Skeletal muscle tissue (tissue), 4 donors: Measurements from ENCODE around the gene BCL11B. TPM values are rescaled to one million over a fixed set of nuclear protein-coding genes. Genes with fewer than 3 reads are reported as not detected.

Experiments used
- H3K27ac ChIP-seq: one replicate; pipeline ENCODE4 v1.7.0; 2013; ENCODE audit warnings: mild to moderate bottlenecking, low read depth, low read length, inconsistent platforms
- H3K27me3 ChIP-seq, 3 donors: one replicate each; pipeline ENCODE4 v1.7.0; 2013; ENCODE audit warnings: low read length in 3 of 3; ENCODE audit not compliant: control insufficient read depth in 3 of 3, insufficient read depth in 3 of 3
- H3K36me3 ChIP-seq, 3 donors: one replicate each; pipeline ENCODE4 v1.7.0; 2013; ENCODE audit warnings: low read length in 3 of 3; ENCODE audit not compliant: control insufficient read depth in 3 of 3, insufficient read depth in 3 of 3
- H3K4me1 ChIP-seq, 3 donors: one replicate each; pipeline ENCODE4 v1.7.0; 2013; ENCODE audit warnings: low read length in 3 of 3, mild to moderate bottlenecking in 3 of 3; ENCODE audit not compliant: control insufficient read depth in 3 of 3, insufficient read depth in 3 of 3
- H3K4me3 ChIP-seq, 3 donors: one replicate each; pipeline ENCODE4 v1.7.0; 2013; ENCODE audit warnings: low read length in 3 of 3
- H3K9ac ChIP-seq, 3 donors: one replicate each; pipeline ENCODE4 v1.7.0; 2013; ENCODE audit warnings: low read length in 3 of 3, mild to moderate bottlenecking in 3 of 3, moderate library complexity in 2 of 3, low read depth in 1 of 3
- H3K9me3 ChIP-seq, 3 donors: one replicate each; pipeline ENCODE4 v1.7.0; 2013; ENCODE audit warnings: low read length in 3 of 3; ENCODE audit not compliant: control insufficient read depth in 3 of 3
- total RNA-seq: library from RNA; depleted of rRNA; stranded (reverse); fragments of >200 nt; gene quantifications from one replicate; pipeline ENCODE4 v1.2.3, GENCODE V29; 2014
- donor health status: Osteomylitis.

The BCL11B gene
- total RNA-seq, 1 donor from 2014 or later = 1.0 TPM

DNA sequence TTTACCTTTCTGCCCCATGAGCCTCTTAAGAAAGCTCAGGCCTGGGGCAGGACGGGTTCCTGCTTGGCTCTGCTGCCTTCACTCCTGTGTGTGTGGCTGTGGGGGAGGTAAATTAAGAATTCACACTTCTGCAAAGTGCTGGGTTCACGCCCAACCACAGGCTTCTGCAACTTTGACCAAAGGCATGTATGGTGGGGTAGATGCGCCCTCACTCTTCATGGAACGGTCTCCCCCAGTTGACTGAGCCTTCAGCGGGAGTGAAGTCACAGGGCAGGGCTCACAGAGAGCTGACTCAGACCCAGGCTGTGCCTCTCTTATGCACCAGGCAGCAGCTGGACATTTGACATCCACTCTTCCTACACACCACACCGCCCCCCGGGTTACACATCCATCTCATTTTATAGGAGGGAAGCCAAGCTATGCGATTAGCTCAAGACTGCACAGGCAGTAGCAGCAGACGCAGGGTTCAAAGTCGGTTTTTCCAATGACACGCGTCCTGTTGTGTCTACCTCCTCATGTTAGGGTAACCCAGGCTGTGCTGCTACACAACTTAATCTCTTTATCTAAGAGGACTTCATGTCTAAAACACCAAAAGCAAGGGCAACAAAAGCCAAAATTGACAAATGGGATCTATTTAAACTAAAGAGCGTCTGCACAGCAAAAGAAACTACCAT lies 15.4 kb upstream of the BCL11B start:
- H3K27ac ChIP-seq = no peak overlapping the region

DNA sequence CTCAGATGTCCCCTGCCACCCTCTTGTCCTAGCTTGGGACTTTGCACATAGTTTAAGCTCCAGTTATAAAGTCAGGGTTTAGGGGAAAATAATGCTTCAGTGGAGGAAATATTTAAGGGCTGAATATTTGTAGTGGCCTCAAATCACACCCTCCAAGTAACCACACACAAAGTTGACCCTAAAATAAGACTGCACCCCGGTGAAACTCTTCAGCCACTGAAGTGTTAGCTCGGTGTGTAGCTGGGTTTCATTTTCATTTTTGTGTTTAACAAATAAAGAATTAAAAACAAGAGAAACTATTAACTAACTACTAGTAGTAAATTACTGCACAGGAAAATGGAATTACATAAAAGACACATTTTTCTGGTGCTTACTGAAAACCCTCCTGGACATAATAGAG lies 14.8 kb upstream of the BCL11B start:
- Histone ChIP-seq H3K4me1 (no peaks in the 10 kb centered on the region), H3K27ac (no peak overlapping the region), H3K4me3 (no peak overlapping the region), H3K27me3 (peaks cover 10 to 23% (median 19%) of the 10 kb centered on the region in 3 donors), H3K9me3 (no peaks in the 10 kb centered on the region), H3K9ac (no peak overlapping the region), H3K36me3 (no peaks in the 10 kb centered on the region)

More for the DNA sequence above, 15.4 kb upstream of the BCL11B start:
- no peak overlapping the region for H3K9ac ChIP-seq
- no peaks in the 10 kb centered on the region for H3K4me1 ChIP-seq
- H3K9me3 ChIP-seq = no peaks in the 10 kb centered on the region
- no peaks in the 10 kb centered on the region for H3K36me3 ChIP-seq
- H3K27me3 ChIP-seq = peaks cover 10 to 20% (median 19%) of the 10 kb centered on the region in 3 donors
- no peak overlapping the region for H3K4me3 ChIP-seq

DNA sequence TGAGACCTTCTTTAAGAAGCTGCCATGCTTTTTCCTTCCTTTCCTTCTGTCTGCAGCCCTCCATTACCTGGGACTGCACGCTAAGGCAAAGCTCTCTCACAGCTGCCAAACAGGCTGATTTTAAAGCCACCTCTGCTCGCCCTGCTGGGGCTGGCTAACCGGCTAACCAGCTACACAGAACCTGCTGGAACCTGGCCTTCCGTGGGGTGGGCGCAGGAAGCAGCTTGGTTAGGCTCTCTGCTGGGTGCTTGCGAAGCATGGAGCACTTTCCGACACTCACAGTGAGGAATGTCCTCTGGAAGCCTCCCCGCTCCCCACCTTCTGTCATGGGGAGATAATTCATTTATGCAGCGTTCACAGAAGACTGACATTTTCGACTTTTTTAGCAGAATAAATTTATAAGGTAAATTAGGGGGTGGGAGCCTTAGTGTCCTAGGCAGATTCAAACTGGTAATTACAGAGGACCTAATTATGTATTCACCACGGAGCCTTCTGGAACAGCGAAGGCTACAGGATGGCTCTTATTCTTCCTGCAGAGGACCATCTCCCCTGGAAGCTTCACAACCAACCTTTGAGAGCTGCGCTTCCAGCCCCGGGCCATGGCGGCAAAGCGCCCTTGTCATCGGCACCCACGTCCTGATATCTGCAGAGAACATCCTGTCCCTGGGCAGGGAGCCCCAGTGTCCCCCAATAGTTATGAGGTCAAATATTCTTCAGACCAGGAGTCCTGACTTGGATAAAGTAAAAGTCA lies 12.4 kb upstream of the BCL11B start:
- H3K9ac ChIP-seq = no peak overlapping the region

DNA sequence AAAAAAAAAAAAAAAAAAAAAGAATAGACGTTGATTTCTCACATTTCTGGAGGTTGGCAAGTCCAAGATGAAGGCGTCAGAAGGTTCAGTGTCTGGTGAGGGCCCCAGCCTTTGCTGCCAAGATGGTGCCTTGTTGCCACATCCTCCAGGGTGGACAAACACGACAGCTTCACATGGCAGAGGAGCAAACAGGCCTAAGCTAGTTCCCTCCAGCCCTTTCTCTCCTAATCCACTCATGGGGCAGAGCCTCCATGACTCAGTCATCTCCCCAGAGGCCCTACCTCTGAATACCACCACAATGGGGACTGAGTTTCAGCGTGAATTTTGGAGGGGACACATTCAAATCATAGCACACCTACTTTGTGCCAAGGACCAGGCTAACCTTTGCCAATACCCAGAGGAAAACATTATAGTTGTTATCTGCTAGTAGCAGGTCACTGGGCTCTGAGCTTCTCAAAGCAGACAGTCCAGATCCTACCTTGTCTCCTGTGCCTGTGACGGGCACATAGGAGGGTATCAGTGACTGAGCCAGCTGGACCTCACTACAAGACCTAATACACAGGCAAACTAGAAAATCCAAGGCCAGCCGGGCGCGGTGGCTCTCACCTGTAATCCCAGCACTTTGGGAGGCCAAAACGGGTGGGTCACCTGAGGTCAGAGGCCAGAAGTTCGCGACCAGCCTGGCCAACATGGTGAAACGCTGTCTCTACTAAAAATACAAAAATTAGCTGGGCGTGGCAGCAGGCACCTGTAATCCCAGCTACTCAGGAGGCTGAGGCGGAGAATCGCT lies 10.5 kb upstream of the BCL11B start:
- H3K36me3 ChIP-seq = no peaks in the 10 kb centered on the region
- peaks cover 19 to 48% (median 45%) of the 10 kb centered on the region in 3 donors for H3K27me3 ChIP-seq
- H3K4me1 ChIP-seq = no peaks in the 10 kb centered on the region
- no peak overlapping the region for H3K9ac ChIP-seq
- no peak overlapping the region for H3K4me3 ChIP-seq
- H3K27ac ChIP-seq = no peak overlapping the region
- H3K9me3 ChIP-seq = no peaks in the 10 kb centered on the region

More for the DNA sequence above, 12.4 kb upstream of the BCL11B start:
- Histone ChIP-seq H3K27ac (no peak overlapping the region), H3K27me3 (peaks cover 16 to 36% (median 33%) of the 10 kb centered on the region in 3 donors), H3K36me3 (no peaks in the 10 kb centered on the region), H3K4me1 (no peaks in the 10 kb centered on the region), H3K9me3 (no peaks in the 10 kb centered on the region), H3K4me3 (no peak overlapping the region)

DNA sequence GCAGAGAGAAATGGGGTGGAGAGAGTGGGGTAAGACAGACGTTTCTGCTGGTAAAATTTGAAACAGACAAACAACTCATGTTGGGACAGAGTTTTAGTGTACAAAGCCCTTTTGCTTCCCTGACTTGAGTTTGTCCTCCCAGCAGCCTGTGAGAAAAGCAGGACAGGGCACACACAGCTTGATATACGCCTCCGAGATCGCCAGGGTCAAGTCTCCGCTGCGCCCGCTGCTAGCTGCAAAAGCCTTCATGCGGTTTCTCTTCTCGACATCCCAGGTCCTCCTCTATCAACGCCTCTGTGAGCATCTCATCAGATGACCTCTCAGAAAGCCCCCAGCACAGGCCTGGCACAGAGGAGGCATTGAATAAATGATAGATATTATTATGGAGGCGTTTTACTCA lies 9.4 kb upstream of the BCL11B start:
- no peaks in the 10 kb centered on the region for H3K9me3 ChIP-seq
- no peaks in the 10 kb centered on the region for H3K36me3 ChIP-seq
- no peaks in the 10 kb centered on the region for H3K4me1 ChIP-seq
- H3K27me3 ChIP-seq = peaks cover 21 to 50% (median 48%) of the 10 kb centered on the region in 3 donors
- H3K9ac ChIP-seq = no peak overlapping the region
- no peak overlapping the region for H3K4me3 ChIP-seq
- H3K27ac ChIP-seq = no peak overlapping the region

DNA sequence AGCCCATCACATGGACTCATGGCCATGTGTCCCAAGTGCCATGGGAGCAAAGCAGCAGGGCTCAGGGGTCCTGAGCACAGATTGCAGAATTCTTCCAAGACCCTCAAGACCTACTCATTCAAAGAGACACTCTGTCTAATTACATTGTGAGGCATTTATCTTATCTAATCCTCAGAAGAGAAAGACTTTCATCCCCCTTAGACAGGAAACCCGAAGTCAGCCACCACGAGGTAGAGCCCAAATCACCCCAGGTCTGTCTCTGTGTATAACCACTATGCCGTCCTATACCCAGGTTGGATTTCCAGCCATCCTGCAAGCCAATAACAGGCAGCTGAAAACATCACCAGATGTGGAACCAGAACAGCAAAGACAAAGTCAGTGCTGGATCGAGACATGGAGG lies 8.9 kb upstream of the BCL11B start:
- H3K9ac ChIP-seq = no peak overlapping the region
- no peaks in the 10 kb centered on the region for H3K4me1 ChIP-seq
- H3K27me3 ChIP-seq = peaks cover 21 to 51% (median 43%) of the 10 kb centered on the region in 3 donors
- no peak overlapping the region for H3K27ac ChIP-seq
- H3K36me3 ChIP-seq = no peaks in the 10 kb centered on the region
- no peak overlapping the region for H3K4me3 ChIP-seq
- no peaks in the 10 kb centered on the region for H3K9me3 ChIP-seq

DNA sequence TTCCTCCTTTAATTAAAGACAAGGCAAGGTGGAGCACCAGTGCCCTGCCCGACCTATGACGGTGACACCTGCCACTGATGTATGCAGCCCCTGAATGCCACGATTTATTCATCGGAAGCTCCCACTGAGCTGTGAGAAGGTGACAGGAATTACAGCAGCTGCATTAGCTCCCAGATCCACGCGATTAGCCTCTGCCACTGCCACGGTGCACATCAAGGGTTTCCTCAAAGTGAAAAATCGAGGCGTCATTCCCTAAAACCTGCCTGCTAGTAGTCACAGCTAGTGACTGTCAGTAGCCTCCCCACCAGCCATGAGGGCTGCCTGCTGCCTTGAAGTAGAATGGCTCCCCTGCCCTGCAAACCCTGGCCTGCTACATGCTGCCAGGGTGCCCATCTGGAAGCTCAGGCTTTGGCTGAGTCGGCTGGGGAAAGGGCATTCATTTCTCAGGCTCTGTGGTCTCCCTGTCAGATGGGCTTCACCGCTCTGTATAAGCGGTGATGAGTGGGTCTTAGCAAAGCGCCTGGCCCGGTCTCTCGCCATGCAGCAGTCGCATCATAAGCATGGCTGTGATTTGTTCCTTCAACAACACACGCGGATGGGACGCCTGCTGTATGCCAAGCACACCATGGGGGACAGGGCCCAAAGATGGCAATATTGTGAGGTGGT lies 8.2 kb upstream of the BCL11B start:
- no peaks in the 10 kb centered on the region for H3K4me1 ChIP-seq
- H3K4me3 ChIP-seq = no peak overlapping the region
- H3K9ac ChIP-seq = no peak overlapping the region
- H3K36me3 ChIP-seq = no peaks in the 10 kb centered on the region
- peaks cover 22 to 48% (median 38%) of the 10 kb centered on the region in 3 donors for H3K27me3 ChIP-seq
- no peak overlapping the region for H3K27ac ChIP-seq
- H3K9me3 ChIP-seq = no peaks in the 10 kb centered on the region

DNA sequence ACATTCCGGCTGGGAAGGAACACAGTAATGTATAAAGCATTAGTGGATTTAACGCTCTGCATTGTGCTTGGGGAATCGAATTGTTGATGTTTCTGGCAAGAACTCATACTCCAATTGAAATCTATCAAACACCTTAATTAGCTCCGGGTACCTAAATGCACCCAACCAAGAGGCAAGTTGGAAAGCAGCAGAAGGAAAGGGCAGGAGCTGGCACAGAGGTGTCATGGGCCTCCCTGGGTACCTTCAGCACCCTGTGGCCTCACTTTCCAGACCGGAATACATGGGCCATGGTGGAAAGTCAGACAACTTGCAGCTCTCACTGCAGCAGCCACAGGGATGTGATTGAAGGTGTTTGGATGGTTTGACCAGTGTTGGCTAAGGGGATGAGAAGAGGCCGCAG lies 6.8 kb upstream of the BCL11B start:
- Histone ChIP-seq H3K4me1 (peaks cover 0 to 4% (median 0%) of the 10 kb centered on the region in 3 donors), H3K27me3 (peaks cover 27 to 54% (median 44%) of the 10 kb centered on the region in 3 donors), H3K27ac (no peak overlapping the region), H3K9ac (no peak overlapping the region), H3K9me3 (no peaks in the 10 kb centered on the region), H3K4me3 (no peak overlapping the region), H3K36me3 (no peaks in the 10 kb centered on the region)

DNA sequence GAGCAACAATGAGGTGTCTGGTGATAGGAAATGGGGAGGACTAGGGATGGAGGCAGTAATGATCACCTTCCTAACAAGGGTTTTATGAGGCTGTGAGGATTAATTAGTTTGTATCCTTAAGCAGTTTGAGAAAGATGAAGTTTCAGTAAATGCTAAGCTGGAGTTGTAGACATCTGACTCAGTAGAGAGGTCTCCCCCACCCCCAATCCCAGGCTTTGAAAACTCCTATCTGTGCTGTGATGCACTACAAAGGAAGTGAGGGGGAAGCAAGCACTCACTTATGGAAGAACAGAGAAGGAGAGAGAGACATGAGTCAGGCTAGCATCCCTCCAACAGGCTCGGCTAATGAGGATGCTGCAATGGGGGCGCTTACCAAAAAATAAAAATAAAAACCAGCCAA lies 5.5 kb upstream of the BCL11B start:
- Histone ChIP-seq H3K27me3 (peaks cover 38 to 66% (median 56%) of the 10 kb centered on the region in 3 donors), H3K36me3 (no peaks in the 10 kb centered on the region), H3K27ac (no peak overlapping the region), H3K4me1 (peaks cover under 1 to 13% (median 2%) of the 10 kb centered on the region in 3 donors), H3K9me3 (no peaks in the 10 kb centered on the region), H3K4me3 (no peak overlapping the region), H3K9ac (no peak overlapping the region)
